Tibial nerve (tissue), 4 donors: ENCODE measurements around the gene REPIN1.

Source experiments
- EP300 ChIP-seq, 2 donors: sonication (generic); formaldehyde crosslinking; IDR thresholded peaks; one replicate each; pipeline ENCODE4 v1.6.1; 2017; ENCODE audit warnings: antibody characterized with exemption in 2 of 2, mild to moderate bottlenecking in 1 of 2
- TF ChIP-seq, protein P1 (sequence below), 5 experiments: fragments of 200-600 bp in 3 of 5; fragments of 450-650 bp in 2 of 5; sonication (generic) in 3 of 5; IDR thresholded peaks; one replicate each; pipeline ENCODE4 v1.5.1; 2016 to 2019; ENCODE audit warnings: antibody characterized with exemption in 5 of 5, mild to moderate bottlenecking in 3 of 5, moderate library complexity in 2 of 5

DNA sequence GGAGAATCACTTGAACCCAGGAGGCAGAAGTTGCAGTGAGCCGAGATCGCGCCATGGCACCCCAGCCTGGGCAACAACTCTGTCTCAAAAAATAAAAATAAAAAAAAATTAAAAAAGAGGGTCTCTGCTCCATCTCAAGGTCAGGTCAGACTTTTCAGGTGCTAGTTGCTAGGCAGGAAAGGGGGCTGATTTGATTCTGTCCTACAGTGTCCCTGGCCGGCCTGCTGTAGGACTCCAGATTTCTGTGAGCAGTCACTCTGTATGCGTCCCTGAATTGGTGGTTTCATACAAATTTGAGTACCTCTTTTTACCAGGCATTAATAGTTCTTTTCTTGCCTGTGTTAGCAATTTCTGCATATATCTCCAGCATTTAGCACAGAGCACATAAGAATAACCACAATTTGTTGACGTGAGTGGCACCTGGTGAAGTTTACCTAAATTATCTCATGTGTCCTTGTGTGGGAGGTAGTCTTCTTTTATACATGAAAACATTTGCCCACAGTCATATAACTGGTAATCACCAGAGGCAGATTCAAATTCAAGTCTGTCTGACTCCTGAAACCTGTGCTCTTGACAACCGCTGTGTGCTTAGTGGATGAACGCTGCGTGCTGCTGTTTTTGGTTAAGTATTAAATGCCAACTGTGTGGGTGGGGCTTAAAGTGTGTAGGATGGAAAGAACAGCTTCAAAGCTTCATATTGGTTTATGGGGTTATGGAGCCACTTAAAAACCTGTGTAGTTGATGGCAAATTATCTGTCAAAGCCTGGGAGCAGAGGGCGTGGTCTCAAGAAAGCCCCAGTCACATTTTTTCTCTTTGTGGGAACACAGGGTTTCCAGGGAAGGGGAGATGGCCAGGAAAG is 7.3 kb downstream of the REPIN1 start:
- TF ChIP-seq, protein P1, sequence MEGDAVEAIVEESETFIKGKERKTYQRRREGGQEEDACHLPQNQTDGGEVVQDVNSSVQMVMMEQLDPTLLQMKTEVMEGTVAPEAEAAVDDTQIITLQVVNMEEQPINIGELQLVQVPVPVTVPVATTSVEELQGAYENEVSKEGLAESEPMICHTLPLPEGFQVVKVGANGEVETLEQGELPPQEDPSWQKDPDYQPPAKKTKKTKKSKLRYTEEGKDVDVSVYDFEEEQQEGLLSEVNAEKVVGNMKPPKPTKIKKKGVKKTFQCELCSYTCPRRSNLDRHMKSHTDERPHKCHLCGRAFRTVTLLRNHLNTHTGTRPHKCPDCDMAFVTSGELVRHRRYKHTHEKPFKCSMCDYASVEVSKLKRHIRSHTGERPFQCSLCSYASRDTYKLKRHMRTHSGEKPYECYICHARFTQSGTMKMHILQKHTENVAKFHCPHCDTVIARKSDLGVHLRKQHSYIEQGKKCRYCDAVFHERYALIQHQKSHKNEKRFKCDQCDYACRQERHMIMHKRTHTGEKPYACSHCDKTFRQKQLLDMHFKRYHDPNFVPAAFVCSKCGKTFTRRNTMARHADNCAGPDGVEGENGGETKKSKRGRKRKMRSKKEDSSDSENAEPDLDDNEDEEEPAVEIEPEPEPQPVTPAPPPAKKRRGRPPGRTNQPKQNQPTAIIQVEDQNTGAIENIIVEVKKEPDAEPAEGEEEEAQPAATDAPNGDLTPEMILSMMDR (IDR thresholded peaks at IDR 0.05), result no peak
- TF ChIP-seq EP300 (IDR thresholded peaks at IDR 0.05), result no peak
